ENCODE measurements around the gene SEMA4D. TPM values are rescaled to one million over a fixed set of nuclear protein-coding genes. Genes with fewer than 3 reads are reported as not detected.

The SEMA4D gene
- total RNA-seq, 1 experiment from 2014 or later = 2.2 TPM

DNA sequence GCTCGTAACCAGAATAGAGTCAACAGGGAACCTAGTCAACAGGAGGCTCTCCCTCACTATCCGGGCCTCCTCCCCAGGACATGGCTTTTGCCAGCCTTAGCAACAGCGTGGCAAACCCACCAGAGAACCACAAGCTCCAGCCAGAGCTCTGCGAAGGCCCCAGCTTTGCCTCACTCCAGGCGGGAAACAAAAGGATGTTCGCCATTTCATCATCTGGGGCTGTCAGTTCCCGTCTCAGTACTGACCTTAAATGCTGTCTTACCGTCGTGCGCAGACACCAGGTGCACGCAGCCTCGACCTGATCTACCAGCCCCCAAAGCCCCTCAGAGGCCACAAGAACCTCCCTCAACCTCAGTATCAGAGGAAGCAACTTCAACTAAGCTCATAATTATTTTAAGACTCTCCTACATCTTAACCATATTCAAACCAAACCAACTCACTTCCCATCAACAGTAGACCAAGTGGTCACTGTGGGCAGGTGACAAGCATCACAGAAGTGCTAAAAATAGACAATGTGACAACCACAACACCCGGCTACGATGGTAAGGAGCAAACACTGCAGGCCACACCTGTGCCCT, 71.4 kb downstream of the SEMA4D start:
- in situ Hi-C loops (cut with HindIII; ENCODE audit: low sequenced_read_pairs) = no loop called here
- no peak for DNase-seq (ENCODE audit: low spot score)

- DNase-seq (ENCODE audit: low spot score) = no peak
- in situ Hi-C loops (cut with HindIII; ENCODE audit: low sequenced_read_pairs) = no loop called here
These were observed 72.0 kb downstream of the SEMA4D start for GRCh38 chr9:89425921-89426383.

DNA sequence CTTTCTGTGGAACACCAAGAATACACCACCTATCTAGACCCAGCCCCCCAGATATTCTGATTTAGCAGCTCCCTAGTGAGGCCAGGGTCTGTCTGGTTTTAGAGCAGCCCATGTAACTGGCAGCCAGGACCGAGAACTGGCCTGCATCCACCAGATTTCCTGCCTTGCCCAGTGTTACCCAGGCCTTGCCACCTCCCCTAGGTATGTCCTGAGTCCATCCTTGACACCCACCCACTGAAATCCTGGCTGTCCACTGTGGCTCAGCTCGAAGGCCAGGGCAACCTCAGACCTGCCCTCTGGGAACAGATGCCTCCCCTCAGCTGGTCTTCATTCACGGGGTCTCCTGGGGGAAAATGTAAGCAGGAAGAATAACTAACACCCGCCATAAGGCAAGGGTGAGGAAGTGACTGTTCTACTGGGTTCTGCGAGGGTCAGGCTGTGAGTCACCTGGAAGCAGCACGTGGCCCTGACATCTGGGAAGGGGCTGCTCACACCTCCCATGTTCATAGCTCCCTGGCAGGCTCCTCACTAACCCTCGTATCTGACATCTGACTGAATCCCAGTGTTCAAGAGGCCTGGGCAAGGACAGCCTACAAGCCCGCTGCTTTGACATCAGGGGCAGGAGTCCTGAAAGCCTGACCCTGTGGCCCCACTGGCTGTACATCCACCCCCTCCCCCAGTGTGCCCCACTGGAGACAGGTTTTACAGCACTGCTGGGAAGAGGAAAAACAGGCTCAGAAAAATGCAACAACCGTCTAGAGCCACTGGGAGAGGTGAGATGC, 72.7 kb downstream of the SEMA4D start:
- DNase-seq (ENCODE audit: low spot score) = no peak
- in situ Hi-C loops (cut with HindIII; ENCODE audit: low sequenced_read_pairs) = no loop called here

- in situ Hi-C loops (cut with HindIII; ENCODE audit: low sequenced_read_pairs) = no loop called here
- no peak for DNase-seq (ENCODE audit: low spot score)
These were observed 75.5 kb downstream of the SEMA4D start for GRCh38 chr9:89422151-89422975.

DNA sequence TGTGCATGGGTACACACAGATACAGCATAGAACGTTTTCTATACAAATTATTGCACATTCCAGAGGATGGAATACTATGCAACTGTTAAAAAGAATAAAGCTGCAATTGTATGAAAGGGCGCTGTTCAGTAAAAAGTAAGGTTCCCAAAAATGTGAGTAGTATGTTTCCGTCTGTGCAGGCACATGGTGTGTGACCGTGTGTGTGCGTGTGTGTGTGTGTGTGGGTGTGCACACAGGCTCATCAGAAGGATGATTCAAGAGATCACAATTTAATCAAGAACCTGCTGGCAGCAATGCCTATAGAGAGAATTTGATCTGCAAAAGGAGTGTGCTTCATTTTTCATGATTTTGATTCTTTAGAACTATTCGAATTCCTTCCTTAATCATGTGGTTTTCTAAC, 76.3 kb downstream of the SEMA4D start:
- in situ Hi-C loops (cut with HindIII; ENCODE audit: low sequenced_read_pairs) = no loop called here
- no peak for DNase-seq (ENCODE audit: low spot score)

DNA sequence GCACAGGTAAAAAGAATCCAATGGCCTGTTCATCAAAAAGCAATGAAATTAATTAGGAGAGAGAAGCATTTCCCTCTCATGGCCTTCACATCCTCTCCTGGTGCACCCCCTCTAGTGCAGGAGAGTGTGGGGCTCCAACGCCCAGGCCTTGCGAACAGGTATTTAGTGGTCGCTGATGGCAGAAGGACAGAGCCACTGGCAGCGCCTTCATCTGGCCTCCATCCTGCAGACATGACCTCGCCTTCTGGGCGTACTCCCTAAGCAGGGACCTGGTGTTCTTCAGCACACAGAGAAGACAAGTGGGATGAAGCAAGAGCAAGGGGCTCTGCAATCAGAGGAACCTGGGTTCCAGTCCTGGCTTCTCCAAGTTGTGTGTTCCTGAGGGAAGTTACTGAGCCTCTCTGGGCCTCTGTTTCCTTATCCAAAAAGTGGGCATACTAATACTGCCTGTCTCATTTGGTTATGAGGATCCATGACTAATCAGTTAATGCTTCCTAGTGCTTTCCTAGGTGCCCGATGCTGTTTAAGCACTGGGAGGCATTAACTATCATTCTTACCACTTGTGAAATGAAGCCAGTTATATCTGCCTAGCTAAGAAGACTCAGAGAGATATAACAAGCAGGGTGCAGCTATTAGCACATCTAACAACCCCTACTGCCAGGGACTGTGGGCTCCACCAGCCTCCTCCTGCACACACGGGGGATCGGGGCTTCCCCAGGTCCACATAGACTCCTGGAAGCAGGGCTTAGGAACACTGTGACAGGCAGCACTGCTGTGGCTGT, 77.3 kb downstream of the SEMA4D start:
- in situ Hi-C loops (cut with HindIII; ENCODE audit: low sequenced_read_pairs) = no loop called here
- DNase-seq (ENCODE audit: low spot score) = no peak

- DNase-seq (ENCODE audit: low spot score) = no peak
- in situ Hi-C loops (cut with HindIII; ENCODE audit: low sequenced_read_pairs) = no loop called here
These were observed 77.9 kb downstream of the SEMA4D start for GRCh38 chr9:89419978-89420394.

DNA sequence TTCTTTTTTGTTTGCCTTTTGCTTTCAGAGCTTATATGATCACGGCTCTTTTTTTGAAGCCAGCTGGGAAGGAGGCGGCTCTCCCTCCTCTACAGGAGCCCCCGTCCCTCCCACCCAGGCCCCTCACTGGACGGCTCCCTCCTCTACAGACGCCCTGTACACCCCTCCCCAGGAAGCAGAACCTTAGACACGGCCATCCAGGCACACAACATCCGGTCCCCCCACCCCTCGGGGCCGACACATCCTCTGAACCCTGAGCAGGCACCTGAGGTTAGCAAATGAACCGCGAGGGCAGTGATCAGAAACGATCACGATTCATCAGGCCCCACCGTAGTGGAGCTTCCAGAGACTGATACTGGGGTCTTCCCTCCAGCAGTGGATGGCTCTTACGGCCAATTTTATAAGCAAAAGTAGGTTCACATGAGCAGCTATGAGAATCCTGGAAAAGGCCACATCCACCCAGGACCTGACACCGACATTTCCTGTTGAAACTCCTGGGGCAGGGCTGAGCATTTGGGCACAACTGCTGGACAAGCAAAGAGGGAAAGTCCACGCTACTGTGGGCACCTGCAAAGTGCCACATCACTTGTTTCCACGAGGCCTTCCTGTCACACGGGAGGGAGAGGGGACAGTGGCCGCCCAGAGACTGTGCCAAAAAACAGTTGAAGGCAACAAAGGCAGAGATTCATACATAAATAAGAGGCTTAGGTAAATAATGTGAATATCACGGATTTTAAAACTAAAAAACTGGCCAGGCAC, 78.9 kb downstream of the SEMA4D start:
- in situ Hi-C loops (cut with HindIII; ENCODE audit: low sequenced_read_pairs) = no loop called here
- no peak for DNase-seq (ENCODE audit: low spot score)

GRCh38 chr9:89418474-89418845, 79.5 kb downstream of the SEMA4D start:
- DNase-seq (ENCODE audit: low spot score) = peak; percentile 43
- in situ Hi-C loops (cut with HindIII; ENCODE audit: low sequenced_read_pairs) = no loop called here

GRCh38 chr9:89417832-89418473, 80.0 kb downstream of the SEMA4D start:
- in situ Hi-C loops (cut with HindIII; ENCODE audit: low sequenced_read_pairs) = no loop called here
- DNase-seq (ENCODE audit: low spot score) = no peak

- no peak for DNase-seq (ENCODE audit: low spot score)
- in situ Hi-C loops (cut with HindIII; ENCODE audit: low sequenced_read_pairs) = no loop called here
These were observed 83.1 kb downstream of the SEMA4D start for GRCh38 chr9:89414670-89415324.

GRCh38 chr9:89413963-89414638, 83.8 kb downstream of the SEMA4D start:
- in situ Hi-C loops (cut with HindIII; ENCODE audit: low sequenced_read_pairs) = no loop called here
- DNase-seq (ENCODE audit: low spot score) = peak; percentile 28

GRCh38 chr9:89412951-89413350, 85.0 kb downstream of the SEMA4D start:
- in situ Hi-C loops (cut with HindIII; ENCODE audit: low sequenced_read_pairs) = no loop called here
- DNase-seq (ENCODE audit: low spot score) = no peak

- in situ Hi-C loops (cut with HindIII; ENCODE audit: low sequenced_read_pairs) = no loop called here
These were observed 85.4 kb downstream of the SEMA4D start for GRCh38 chr9:89412541-89412940.

GRCh38 chr9:89411759-89412158, 86.2 kb downstream of the SEMA4D start:
- in situ Hi-C loops (cut with HindIII; ENCODE audit: low sequenced_read_pairs) = no loop called here
- DNase-seq (ENCODE audit: low spot score) = no peak

More at GRCh38 chr9:89412541-89412940, 85.4 kb downstream of the SEMA4D start:
- DNase-seq (ENCODE audit: low spot score) = no peak

GRCh38 chr9:89410641-89411350, 87.1 kb downstream of the SEMA4D start:
- DNase-seq (ENCODE audit: low spot score) = no peak
- in situ Hi-C loops (cut with HindIII; ENCODE audit: low sequenced_read_pairs) = no loop called here

DNA sequence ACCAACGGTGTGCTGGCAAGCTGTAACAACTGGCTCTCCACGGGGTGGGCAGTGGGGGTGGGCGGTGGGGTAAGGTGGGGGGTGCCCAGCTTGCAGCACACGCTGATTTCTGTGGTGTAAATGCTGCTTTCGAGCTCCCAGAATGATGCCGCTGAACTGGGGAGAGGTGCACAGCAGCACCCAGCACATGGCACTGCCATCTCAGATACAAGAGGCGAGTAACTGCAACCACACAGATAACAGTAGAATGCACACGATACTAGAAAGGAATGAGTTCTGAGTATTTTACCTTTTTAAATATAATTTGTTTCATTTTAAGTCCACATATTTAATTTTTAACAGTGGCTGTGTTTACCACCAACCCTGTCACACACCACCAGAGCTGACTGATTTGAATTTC, 87.9 kb downstream of the SEMA4D start:
- DNase-seq (ENCODE audit: low spot score) = no peak
- in situ Hi-C loops (cut with HindIII; ENCODE audit: low sequenced_read_pairs) = no loop called here

All from G401 (cell line).